KMS-11 (cell line): Measurements from ENCODE around the gene GALNT8.

Experiments used
- H2AFZ ChIP-seq: fragments of 200-600 bp; sonication (generic); 2 replicates; pipeline ENCODE4 v1.6.1; 2016; ENCODE audit warnings: antibody characterized with exemption, mixed run types, low read depth
- H3K27ac ChIP-seq: fragments of 200-600 bp; sonication (generic); 2 replicates; pipeline ENCODE4 v1.6.1; 2016; ENCODE audit warnings: mild to moderate bottlenecking, mixed run types
- H3K27me3 ChIP-seq: fragments of 200-600 bp; sonication (generic); 2 replicates; pipeline ENCODE4 v1.6.1; 2017; ENCODE audit warnings: mild to moderate bottlenecking, low read depth, mixed run types, moderate library complexity; ENCODE audit not compliant: insufficient read depth
- H3K36me3 ChIP-seq: fragments of 200-600 bp; sonication (generic); 2 replicates; pipeline ENCODE4 v1.6.1; 2017; ENCODE audit warnings: mild to moderate bottlenecking, mixed run types; ENCODE audit not compliant: insufficient read depth
- H3K4me1 ChIP-seq: fragments of 200-600 bp; sonication (generic); 2 replicates; pipeline ENCODE4 v1.6.1; 2016; ENCODE audit warnings: mild to moderate bottlenecking, low read depth, mixed run types; ENCODE audit not compliant: poor library complexity, severe bottlenecking
- H3K4me2 ChIP-seq: fragments of 200-600 bp; sonication (generic); 2 replicates; pipeline ENCODE4 v1.7.0; 2016; ENCODE audit warnings: mild to moderate bottlenecking, mixed run types
- H3K4me3 ChIP-seq: fragments of 200-600 bp; sonication (generic); IDR thresholded peaks from 2 replicates; pipeline ENCODE4 v1.6.1; 2017; ENCODE audit warnings: low read depth, low read length, mixed read lengths; ENCODE audit not compliant: insufficient read depth
- H3K79me2 ChIP-seq: fragments of 200-600 bp; sonication (generic); 2 replicates; pipeline ENCODE4 v1.6.1; 2016; ENCODE audit warnings: low read depth, mixed run types; ENCODE audit not compliant: insufficient read depth
- H3K9ac ChIP-seq: fragments of 200-600 bp; sonication (generic); 2 replicates; pipeline ENCODE4 v1.6.1; 2016; ENCODE audit warnings: mild to moderate bottlenecking, mixed run types
- H4K20me1 ChIP-seq: fragments of 200-600 bp; sonication (generic); 2 replicates; pipeline ENCODE4 v1.6.1; 2016; ENCODE audit warnings: mild to moderate bottlenecking, mixed run types; ENCODE audit not compliant: insufficient read depth
- TF ChIP-seq, protein P1 (sequence below): fragments of 200-600 bp; sonication (generic); conservative IDR thresholded peaks from 2 replicates; pipeline ENCODE4 v1.6.1; 2017; ENCODE audit warnings: low read depth, mild to moderate bottlenecking, antibody characterized with exemption, low read length, moderate library complexity, mixed read lengths

The GALNT8 gene

DNA sequence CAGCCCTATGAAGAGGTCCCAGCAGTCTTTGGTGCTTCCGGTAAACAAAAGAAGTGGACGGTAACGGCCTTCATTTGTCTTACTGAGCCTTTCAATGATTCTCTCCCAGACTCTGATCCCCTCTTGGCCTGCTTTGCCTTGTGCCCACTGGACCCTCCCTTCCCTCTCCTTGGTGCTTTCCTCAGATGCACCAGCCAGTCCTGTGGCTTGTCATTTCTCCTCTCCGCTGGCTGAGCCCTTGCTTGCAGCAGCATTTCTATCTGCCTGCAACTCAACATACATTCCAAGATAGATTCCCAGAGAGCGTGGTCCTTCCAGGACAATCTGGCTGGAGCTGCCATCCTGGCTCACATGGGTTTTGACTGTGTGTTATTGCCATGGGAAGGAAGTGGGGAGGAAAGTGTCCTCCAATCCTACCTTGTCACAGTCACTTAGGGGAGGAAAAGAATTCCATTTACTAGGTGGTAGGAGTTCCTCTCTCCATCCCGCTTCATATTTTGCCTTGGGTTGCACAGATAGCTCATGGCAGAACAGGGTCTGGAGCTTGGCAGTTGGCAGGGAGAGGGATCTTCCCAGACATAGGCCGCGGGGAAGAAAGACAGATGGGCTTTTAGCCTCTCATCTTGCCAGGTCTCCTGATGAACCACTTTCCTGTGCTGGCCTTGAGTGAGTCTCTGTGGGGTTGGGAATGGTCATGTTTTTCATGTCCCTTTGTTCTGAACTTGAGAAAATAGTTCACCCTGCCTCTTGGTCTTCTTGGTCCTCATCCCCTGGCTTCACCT lies 96.7 kb downstream of the GALNT8 start:
- no peaks in the 10 kb centered on the region for H3K36me3 ChIP-seq
- no peak overlapping the region for H3K27ac ChIP-seq
- no peak overlapping the region for H2AFZ ChIP-seq
- H3K9ac ChIP-seq, result no peak overlapping the region
- TF ChIP-seq, protein P1, sequence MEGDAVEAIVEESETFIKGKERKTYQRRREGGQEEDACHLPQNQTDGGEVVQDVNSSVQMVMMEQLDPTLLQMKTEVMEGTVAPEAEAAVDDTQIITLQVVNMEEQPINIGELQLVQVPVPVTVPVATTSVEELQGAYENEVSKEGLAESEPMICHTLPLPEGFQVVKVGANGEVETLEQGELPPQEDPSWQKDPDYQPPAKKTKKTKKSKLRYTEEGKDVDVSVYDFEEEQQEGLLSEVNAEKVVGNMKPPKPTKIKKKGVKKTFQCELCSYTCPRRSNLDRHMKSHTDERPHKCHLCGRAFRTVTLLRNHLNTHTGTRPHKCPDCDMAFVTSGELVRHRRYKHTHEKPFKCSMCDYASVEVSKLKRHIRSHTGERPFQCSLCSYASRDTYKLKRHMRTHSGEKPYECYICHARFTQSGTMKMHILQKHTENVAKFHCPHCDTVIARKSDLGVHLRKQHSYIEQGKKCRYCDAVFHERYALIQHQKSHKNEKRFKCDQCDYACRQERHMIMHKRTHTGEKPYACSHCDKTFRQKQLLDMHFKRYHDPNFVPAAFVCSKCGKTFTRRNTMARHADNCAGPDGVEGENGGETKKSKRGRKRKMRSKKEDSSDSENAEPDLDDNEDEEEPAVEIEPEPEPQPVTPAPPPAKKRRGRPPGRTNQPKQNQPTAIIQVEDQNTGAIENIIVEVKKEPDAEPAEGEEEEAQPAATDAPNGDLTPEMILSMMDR, result no peak
- no peaks in the 10 kb centered on the region for H3K27me3 ChIP-seq
- no peak overlapping the region for H3K4me3 ChIP-seq
- no peak overlapping the region for H3K4me2 ChIP-seq
- no peaks in the 10 kb centered on the region for H3K79me2 ChIP-seq
- H4K20me1 ChIP-seq, result no peaks in the 10 kb centered on the region
- no peaks in the 10 kb centered on the region for H3K4me1 ChIP-seq

DNA sequence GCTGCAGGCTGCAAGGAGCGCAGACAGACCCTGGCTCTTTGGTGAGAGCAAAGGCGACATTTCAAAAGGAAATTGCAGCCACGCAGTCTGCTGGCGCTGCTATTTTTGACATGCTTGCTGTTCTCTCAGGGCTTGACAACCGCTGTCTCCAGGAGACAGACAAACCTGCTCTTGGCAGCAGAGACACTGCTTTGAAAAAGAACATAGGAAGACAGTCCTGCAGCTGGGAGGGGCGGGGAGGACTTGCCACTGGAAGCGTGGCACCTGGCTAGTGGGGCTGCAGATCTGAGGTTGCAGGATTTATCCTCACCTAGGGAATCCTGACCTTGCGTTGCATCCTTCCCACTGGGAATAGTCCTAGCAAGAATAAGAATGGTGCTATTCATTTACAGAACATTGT lies 97.7 kb downstream of the GALNT8 start:
- H4K20me1 ChIP-seq, result no peaks in the 10 kb centered on the region
- TF ChIP-seq, protein P1, result no peak
- no peak overlapping the region for H3K27ac ChIP-seq
- H3K36me3 ChIP-seq, result no peaks in the 10 kb centered on the region
- H3K9ac ChIP-seq, result no peak overlapping the region
- H3K27me3 ChIP-seq, result no peaks in the 10 kb centered on the region
- no peak overlapping the region for H3K4me3 ChIP-seq
- H3K79me2 ChIP-seq, result no peaks in the 10 kb centered on the region
- no peak overlapping the region for H3K4me2 ChIP-seq
- H3K4me1 ChIP-seq, result no peaks in the 10 kb centered on the region
- no peak overlapping the region for H2AFZ ChIP-seq

DNA sequence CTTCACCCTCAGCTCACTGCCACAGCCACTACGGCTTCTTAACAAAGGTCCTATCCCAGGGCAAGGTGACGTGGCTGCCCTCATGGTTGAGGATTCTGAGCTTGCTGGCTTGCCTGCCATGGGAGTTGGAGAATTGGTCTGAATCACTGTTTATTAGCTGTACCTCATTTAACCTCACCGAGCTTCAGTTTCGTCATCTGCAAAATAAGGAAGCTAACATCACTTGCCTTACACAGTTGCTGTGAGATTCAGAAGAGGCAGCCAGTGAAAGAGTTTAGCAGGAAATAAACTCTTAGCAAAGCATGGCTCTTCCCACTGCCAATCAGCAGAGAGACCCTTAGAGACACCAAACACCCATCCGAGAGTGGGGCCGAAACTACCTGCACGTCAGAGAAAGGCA lies 99.5 kb downstream of the GALNT8 start:
- H3K4me1 ChIP-seq, result no peaks in the 10 kb centered on the region
- no peaks in the 10 kb centered on the region for H3K79me2 ChIP-seq
- H3K27ac ChIP-seq, result no peak overlapping the region
- TF ChIP-seq, protein P1, result no peak
- H3K36me3 ChIP-seq, result no peaks in the 10 kb centered on the region
- no peak overlapping the region for H3K9ac ChIP-seq
- no peak overlapping the region for H2AFZ ChIP-seq
- no peaks in the 10 kb centered on the region for H4K20me1 ChIP-seq
- no peaks in the 10 kb centered on the region for H3K27me3 ChIP-seq
- no peak overlapping the region for H3K4me3 ChIP-seq
- no peak overlapping the region for H3K4me2 ChIP-seq

DNA sequence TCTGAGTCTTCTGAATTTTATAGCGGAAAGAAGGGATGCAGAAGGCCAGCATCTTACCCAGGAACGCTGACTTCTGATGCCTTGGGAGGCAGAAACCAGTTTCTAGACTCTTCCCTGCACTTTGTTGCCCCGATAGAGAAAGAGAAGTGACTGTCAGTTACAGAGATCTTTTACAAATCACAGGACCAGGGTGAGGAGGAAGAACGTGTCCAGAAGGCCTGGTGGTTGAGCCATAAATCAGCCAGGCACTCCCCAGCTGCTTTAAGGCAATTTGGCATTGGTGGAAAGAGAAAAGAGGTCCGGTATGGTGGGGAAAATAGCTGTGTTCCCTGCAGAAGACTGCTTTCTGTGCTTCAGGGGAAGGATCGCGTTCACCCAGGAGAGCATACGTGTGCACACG lies 100.8 kb downstream of the GALNT8 start:
- Histone ChIP-seq H2AFZ (no peak overlapping the region), H3K4me2 (no peak overlapping the region), H3K79me2 (no peaks in the 10 kb centered on the region), H4K20me1 (no peaks in the 10 kb centered on the region), H3K9ac (no peak overlapping the region), H3K36me3 (no peaks in the 10 kb centered on the region), H3K27me3 (no peaks in the 10 kb centered on the region), H3K27ac (no peak overlapping the region), H3K4me3 (no peak overlapping the region), H3K4me1 (no peaks in the 10 kb centered on the region)
- TF ChIP-seq, protein P1, result no peak
